HEK293 (cell line): Measurements from ENCODE around the gene BTBD16.

Source experiments
- CTCF ChIA-PET: fragments of 350-600 bp; formaldehyde crosslinking; extraction: SDS; loops from one replicate; lab custom pipeline; 2021; ENCODE audit warnings: antibody characterized with exemption; lab: Yijun Ruan, JAX
- POLR2A ChIA-PET: fragments of 300-600 bp; formaldehyde crosslinking; extraction: SDS; loops from one replicate; lab custom pipeline; 2020; ENCODE audit warnings: antibody characterized with exemption, inconsistent platforms; lab: Yijun Ruan, JAX
- H3K27ac ChIP-seq: fragments of 200-500 bp; sonication (Bioruptor generic); 2 replicates; pipeline ENCODE4 v1.5.1; 2014; ENCODE audit warnings: low read depth, low read length, control low read depth, inconsistent platforms; ENCODE audit errors: extremely low read depth
- H3K36me3 ChIP-seq, 2 experiments: fragments of 200-500 bp in 1 of 2; sonication (Bioruptor generic) in 1 of 2; 1 replicate in 1 of 2; 2 replicates in 1 of 2; pipeline ENCODE4 v1.5.1; 2014 to 2017; ENCODE audit warnings: inconsistent platforms in 2 of 2, low read length in 2 of 2; ENCODE audit not compliant: control insufficient read depth in 2 of 2, insufficient read depth in 1 of 2
- H3K4me1 ChIP-seq: fragments of 200-500 bp; sonication (Bioruptor generic); 2 replicates; pipeline ENCODE4 v1.5.1; 2014; ENCODE audit warnings: mild to moderate bottlenecking, low read length, inconsistent platforms; ENCODE audit not compliant: control insufficient read depth, insufficient read depth
- H3K4me3 ChIP-seq: 2 replicates; pipeline ENCODE4 v1.5.1; 2011; ENCODE audit warnings: low read depth, mild to moderate bottlenecking, control low read depth, low read length, moderate library complexity
- H3K9me3 ChIP-seq: fragments of 200-500 bp; sonication (Bioruptor generic); 2 replicates; pipeline ENCODE4 v1.5.1; 2014; ENCODE audit warnings: low read depth, low read length, inconsistent platforms; ENCODE audit not compliant: control insufficient read depth, insufficient read depth
- FEZF1 ChIP-seq: fragments of 450-650 bp; formaldehyde crosslinking; IDR thresholded peaks from 2 replicates; pipeline ENCODE4 v1.5.1; 2016; ENCODE audit warnings: missing biosample characterization, missing genetic modification characterization
- HIC1 ChIP-seq: fragments of 450-650 bp; formaldehyde crosslinking; IDR thresholded peaks from 2 replicates; pipeline ENCODE4 v1.5.1; 2016; ENCODE audit warnings: missing biosample characterization, missing genetic modification characterization
- KLF7 ChIP-seq: fragments of 450-650 bp; formaldehyde crosslinking; IDR thresholded peaks from 2 replicates; pipeline ENCODE4 v1.5.1; 2016; ENCODE audit warnings: missing biosample characterization, missing genetic modification characterization, borderline replicate concordance
- PRDM4 ChIP-seq: fragments of 450-650 bp; formaldehyde crosslinking; IDR thresholded peaks from 2 replicates; pipeline ENCODE4 v1.5.1; 2017; ENCODE audit warnings: missing biosample characterization, missing genetic modification characterization
- TRIM28 ChIP-seq: IDR thresholded peaks from 2 replicates; pipeline ENCODE4 v1.6.1; 2011; ENCODE audit warnings: low read length, control low read depth, borderline replicate concordance
- ZBTB11 ChIP-seq: fragments of 450-650 bp; formaldehyde crosslinking; conservative IDR thresholded peaks from 2 replicates; pipeline ENCODE4 v1.5.1; 2016; ENCODE audit warnings: low read depth, missing biosample characterization, missing genetic modification characterization
- ZBTB26 ChIP-seq: fragments of 450-650 bp; formaldehyde crosslinking; optimal IDR thresholded peaks from 2 replicates; pipeline ENCODE3; 2016; ENCODE audit warnings: missing biosample characterization, mild to moderate bottlenecking, missing genetic modification characterization
- ZBTB8A ChIP-seq: fragments of 450-650 bp; formaldehyde crosslinking; IDR thresholded peaks from 2 replicates; pipeline ENCODE4 v1.5.1; 2016; ENCODE audit warnings: missing biosample characterization, missing genetic modification characterization
- ZEB2 ChIP-seq: fragments of 450-650 bp; formaldehyde crosslinking; IDR thresholded peaks from 2 replicates; pipeline ENCODE4 v1.5.1; 2016; ENCODE audit warnings: missing biosample characterization, missing genetic modification characterization
- ZNF138 ChIP-seq: fragments of 450-650 bp; formaldehyde crosslinking; IDR thresholded peaks from 2 replicates; pipeline ENCODE4 v1.5.1; 2016; ENCODE audit warnings: missing biosample characterization, missing genetic modification characterization, borderline replicate concordance
- ZNF2 ChIP-seq: fragments of 450-650 bp; formaldehyde crosslinking; IDR thresholded peaks from 2 replicates; pipeline ENCODE4 v1.5.1; 2016; ENCODE audit warnings: missing biosample characterization, missing genetic modification characterization
- ZNF24 ChIP-seq: fragments of 450-650 bp; formaldehyde crosslinking; IDR thresholded peaks from 2 replicates; pipeline ENCODE4 v1.5.1; 2016; ENCODE audit warnings: missing biosample characterization, missing genetic modification characterization
- ZNF266 ChIP-seq: fragments of 450-650 bp; formaldehyde crosslinking; IDR thresholded peaks from 2 replicates; pipeline ENCODE4 v1.5.1; 2016; ENCODE audit warnings: missing biosample characterization, missing genetic modification characterization, low read depth
- ZNF335 ChIP-seq: fragments of 450-650 bp; formaldehyde crosslinking; conservative IDR thresholded peaks from 2 replicates; pipeline ENCODE4 v1.5.1; 2016; ENCODE audit warnings: missing biosample characterization, missing genetic modification characterization
- ZNF341 ChIP-seq: fragments of 450-650 bp; formaldehyde crosslinking; IDR thresholded peaks from 2 replicates; pipeline ENCODE4; 2016; ENCODE audit warnings: low read depth, missing biosample characterization, missing genetic modification characterization
- ZNF548 ChIP-seq: fragments of 450-650 bp; formaldehyde crosslinking; IDR thresholded peaks from 2 replicates; pipeline ENCODE4 v1.5.1; 2016; ENCODE audit warnings: missing biosample characterization, missing genetic modification characterization
- ZNF585B ChIP-seq: fragments of 450-650 bp; formaldehyde crosslinking; IDR thresholded peaks from 2 replicates; pipeline ENCODE4 v1.5.1; 2016; ENCODE audit warnings: missing biosample characterization, missing genetic modification characterization
- ZNF610 ChIP-seq: fragments of 450-650 bp; formaldehyde crosslinking; IDR thresholded peaks from 2 replicates; pipeline ENCODE4 v1.5.1; 2016; ENCODE audit warnings: missing biosample characterization, missing genetic modification characterization, borderline replicate concordance
- ZNF639 ChIP-seq: fragments of 450-650 bp; formaldehyde crosslinking; IDR thresholded peaks from 2 replicates; pipeline ENCODE4 v1.5.1; 2016; ENCODE audit warnings: missing biosample characterization, missing genetic modification characterization
- ZSCAN23 ChIP-seq: fragments of 450-650 bp; formaldehyde crosslinking; IDR thresholded peaks from 2 replicates; pipeline ENCODE4 v1.5.1; 2016; ENCODE audit warnings: missing biosample characterization, missing genetic modification characterization
- ZSCAN4 ChIP-seq: fragments of 450-650 bp; formaldehyde crosslinking; IDR thresholded peaks from 2 replicates; pipeline ENCODE4 v1.5.1; 2017; ENCODE audit warnings: missing biosample characterization, missing genetic modification characterization

BTBD16 gene

GRCh38 chr10:122374237-122374858 is 103.3 kb downstream of the BTBD16 start, which contains the start of gene PLEKHA1 (continued):
- TF ChIP-seq FEZF1 (tag by site-specific recombination) (no peak), ZSCAN23 (tag by site-specific recombination) (no peak), TRIM28 (no peak), ZNF138 (tag by site-specific recombination) (no peak), ZNF266 (no peak), ZNF548 (no peak), ZNF639 (tag by site-specific recombination) (no peak), ZNF585B (no peak)

- ChIA-PET CTCF (interaction anchor here (0.7 to 1.4 kb wide), 5 partner anchors 44 to 191 kb away, joined by 3 to 5 read pairs (median 3); no protein-coding TSS in a partner anchor), POLR2A (interaction anchor here (0.8 to 1.6 kb wide), 6 partner anchors 11 to 70 kb away, joined by 3 to 5 read pairs (median 3); no protein-coding TSS in a partner anchor)
- no peaks in the 10 kb centered on the region for H3K36me3 ChIP-seq
- peak overlapping the region; percentile 57 for H3K4me3 ChIP-seq
- H3K4me1 ChIP-seq, result peaks cover 10% of the 10 kb centered on the region
- H3K27ac ChIP-seq, result peak overlapping the region; percentile 91
- no peaks in the 10 kb centered on the region for H3K9me3 ChIP-seq
- TF ChIP-seq PRDM4 (no peak), ZBTB26 (tag by site-specific recombination) (peak; percentile 91), ZBTB11 (tag by site-specific recombination) (0 out of 2 replicates have a peak, but pooled peaks have one; percentile 17), ZNF335 (tag by site-specific recombination) (peak; percentile 94), ZSCAN4 (tag by site-specific recombination) (no peak), HIC1 (tag by site-specific recombination) (peak; percentile 92), ZNF341 (tag by site-specific recombination) (peak; percentile 73; the same call in 1 of the 2 replicates), ZNF2 (tag by site-specific recombination) (peak; percentile 28; the same call in 1 of the 2 replicates), ZEB2 (tag by site-specific recombination) (peak; percentile 82), KLF7 (tag by site-specific recombination) (peak; percentile 38; the same call in 1 of the 2 replicates), ZBTB8A (tag by site-specific recombination) (peak; percentile 70), ZNF24 (tag by site-specific recombination) (0 out of 2 replicates have a peak, but pooled peaks have one; percentile 25), ZNF610 (no peak)
Observed at GRCh38 chr10:122374859-122375678, 104.0 kb downstream of the BTBD16 start.
